Astrocyte (in vitro differentiated cells and primary cell): ENCODE data around the gene VN1R5. TPM values are rescaled to one million over a fixed set of nuclear protein-coding genes. Genes with fewer than 3 reads are reported as not detected.

Experiments used
- DNase-seq: peaks from one replicate; pipeline ENCODE4 v3.0.0-alpha.2; 2010; ENCODE audit warnings: low read depth
- FAIRE-seq: peaks from 2 replicates; lab custom pipeline; 2011; peaks lifted over from hg19 to GRCh38; lab: Jason Lieb, UNC
- H2AFZ ChIP-seq: 2 replicates; pipeline ENCODE4 v1.6.0; 2012; ENCODE audit warnings: low read depth, low read length, inconsistent platforms
- H3K27ac ChIP-seq: 2 replicates; pipeline ENCODE4 v1.5.1; 2011; ENCODE audit warnings: low read depth, low read length, inconsistent platforms
- H3K27me3 ChIP-seq: 2 replicates; pipeline ENCODE4 v1.6.0; 2011; ENCODE audit warnings: low read length, inconsistent platforms; ENCODE audit not compliant: insufficient read depth
- H3K36me3 ChIP-seq: 2 replicates; pipeline ENCODE4 v1.5.1; 2011; ENCODE audit warnings: low read length, inconsistent platforms; ENCODE audit not compliant: insufficient read depth
- H3K4me1 ChIP-seq: 2 replicates; pipeline ENCODE4 v1.5.1; 2011; ENCODE audit warnings: low read length, inconsistent platforms; ENCODE audit not compliant: insufficient read depth
- H3K4me2 ChIP-seq: 2 replicates; pipeline ENCODE4 v1.6.0; 2012; ENCODE audit warnings: low read length, inconsistent platforms
- H3K4me3 ChIP-seq: 2 replicates; pipeline ENCODE4 v1.5.1; 2011; ENCODE audit warnings: low read depth, mild to moderate bottlenecking, low read length, inconsistent platforms; ENCODE audit not compliant: insufficient read depth
- H3K79me2 ChIP-seq: 2 replicates; pipeline ENCODE4 v1.6.0; 2012; ENCODE audit warnings: mild to moderate bottlenecking, low read length, inconsistent platforms; ENCODE audit not compliant: insufficient read depth
- H3K9ac ChIP-seq: 2 replicates; pipeline ENCODE4 v1.6.0; 2012; ENCODE audit warnings: mild to moderate bottlenecking, low read length, inconsistent platforms
- H3K9me3 ChIP-seq: 2 replicates; pipeline ENCODE4 v1.5.1; 2012; ENCODE audit warnings: low read depth, mild to moderate bottlenecking, low read length, inconsistent platforms; ENCODE audit not compliant: insufficient read depth
- H4K20me1 ChIP-seq: 2 replicates; pipeline ENCODE4 v1.6.0; 2012; ENCODE audit warnings: low read length, inconsistent platforms; ENCODE audit not compliant: insufficient read depth
- H3K27ac Mint-ChIP-seq: one replicate; pipeline ENCODE4 v1.8.0; 2021; ENCODE audit warnings: mild to moderate bottlenecking, mixed read lengths; ENCODE audit not compliant: unreplicated experiment
- H3K27me3 Mint-ChIP-seq: one replicate; pipeline ENCODE4 v1.8.0; 2021; ENCODE audit warnings: low read depth, mixed read lengths; ENCODE audit not compliant: unreplicated experiment
- H3K36me3 Mint-ChIP-seq: one replicate; pipeline ENCODE4 v1.8.0; 2021; ENCODE audit warnings: low read depth, mixed read lengths; ENCODE audit not compliant: unreplicated experiment
- H3K4me1 Mint-ChIP-seq: one replicate; pipeline ENCODE4 v1.8.0; 2021; ENCODE audit warnings: low read depth, mixed read lengths; ENCODE audit not compliant: unreplicated experiment
- H3K4me3 Mint-ChIP-seq: one replicate; pipeline ENCODE4 v1.8.0; 2021; ENCODE audit warnings: mild to moderate bottlenecking, moderate library complexity, mixed read lengths; ENCODE audit not compliant: unreplicated experiment
- H3K9me3 Mint-ChIP-seq: one replicate; pipeline ENCODE4 v1.8.0; 2021; ENCODE audit warnings: mild to moderate bottlenecking, mixed read lengths; ENCODE audit not compliant: unreplicated experiment
- EZH2 ChIP-seq: IDR thresholded peaks from 2 replicates; pipeline ENCODE4 v1.6.1; 2012; ENCODE audit warnings: mild to moderate bottlenecking, low read length, inconsistent platforms; ENCODE audit not compliant: insufficient read depth
- total RNA-seq: library from RNA; stranded (reverse); gene quantifications from 2 replicates; pipeline ENCODE4 v1.2.1, GENCODE V29; 2021
- TF ChIP-seq, protein P1 (sequence below): IDR thresholded peaks from 2 replicates; pipeline ENCODE4 v1.5.1; 2011; ENCODE audit warnings: low read depth, mild to moderate bottlenecking, inconsistent platforms, low read length, moderate library complexity; ENCODE audit not compliant: insufficient read depth

Gene VN1R5
- total RNA-seq, 1 donor from 2014 or later = not detected

DNA sequence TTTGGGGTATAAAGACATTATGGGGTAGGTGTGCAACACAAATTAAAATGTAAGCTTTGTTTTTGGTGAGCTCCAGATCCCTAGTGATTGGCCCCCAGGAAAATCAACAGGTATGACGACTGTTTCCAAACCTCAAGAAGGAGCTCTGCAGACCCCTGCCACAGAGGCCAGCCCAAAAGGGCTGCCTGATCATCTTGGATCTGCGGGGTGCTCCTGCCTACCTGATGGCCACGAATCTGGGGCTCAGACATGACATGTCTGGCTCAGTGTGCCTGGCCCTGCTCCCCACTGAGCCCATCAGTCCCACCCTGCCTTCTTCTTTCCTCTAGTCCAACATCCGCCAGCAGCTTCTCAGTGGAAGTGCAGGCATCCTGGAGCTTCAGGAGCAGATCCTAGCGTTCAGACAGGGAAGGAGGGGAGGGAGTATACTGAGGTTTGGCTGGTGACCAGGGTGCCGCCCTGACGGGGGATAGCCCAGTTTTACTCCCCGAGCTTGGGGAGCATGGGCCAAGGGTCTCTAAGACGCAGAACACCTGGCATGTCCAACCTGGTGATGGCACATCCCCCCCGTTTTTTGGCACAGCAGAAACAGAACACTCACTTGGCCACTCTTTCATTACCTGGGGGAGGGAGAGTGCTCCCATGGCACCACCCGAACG, 44.0 kb downstream of the VN1R5 start:
- Mint-ChIP-seq H3K9me3 (no peaks in the 10 kb centered on the region), H3K27me3 (no peaks in the 10 kb centered on the region), H3K27ac (no peak overlapping the region), H3K4me3 (no peak overlapping the region), H3K36me3 (peaks cover 35% of the 10 kb centered on the region), H3K4me1 (peaks cover 25% of the 10 kb centered on the region)
- H3K27ac ChIP-seq = no peak overlapping the region
- TF ChIP-seq, protein P1, sequence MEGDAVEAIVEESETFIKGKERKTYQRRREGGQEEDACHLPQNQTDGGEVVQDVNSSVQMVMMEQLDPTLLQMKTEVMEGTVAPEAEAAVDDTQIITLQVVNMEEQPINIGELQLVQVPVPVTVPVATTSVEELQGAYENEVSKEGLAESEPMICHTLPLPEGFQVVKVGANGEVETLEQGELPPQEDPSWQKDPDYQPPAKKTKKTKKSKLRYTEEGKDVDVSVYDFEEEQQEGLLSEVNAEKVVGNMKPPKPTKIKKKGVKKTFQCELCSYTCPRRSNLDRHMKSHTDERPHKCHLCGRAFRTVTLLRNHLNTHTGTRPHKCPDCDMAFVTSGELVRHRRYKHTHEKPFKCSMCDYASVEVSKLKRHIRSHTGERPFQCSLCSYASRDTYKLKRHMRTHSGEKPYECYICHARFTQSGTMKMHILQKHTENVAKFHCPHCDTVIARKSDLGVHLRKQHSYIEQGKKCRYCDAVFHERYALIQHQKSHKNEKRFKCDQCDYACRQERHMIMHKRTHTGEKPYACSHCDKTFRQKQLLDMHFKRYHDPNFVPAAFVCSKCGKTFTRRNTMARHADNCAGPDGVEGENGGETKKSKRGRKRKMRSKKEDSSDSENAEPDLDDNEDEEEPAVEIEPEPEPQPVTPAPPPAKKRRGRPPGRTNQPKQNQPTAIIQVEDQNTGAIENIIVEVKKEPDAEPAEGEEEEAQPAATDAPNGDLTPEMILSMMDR = no peak
- TF ChIP-seq EZH2 = no peak
- H3K9me3 ChIP-seq = peaks cover 8% of the 10 kb centered on the region
- H3K4me1 ChIP-seq = peaks cover 7% of the 10 kb centered on the region
- FAIRE-seq (no peak), DNase-seq (no peak)
- no peaks in the 10 kb centered on the region for H4K20me1 ChIP-seq
- H3K9ac ChIP-seq = no peak overlapping the region
- H3K4me3 ChIP-seq = no peak overlapping the region
- no peak overlapping the region for H2AFZ ChIP-seq
- no peaks in the 10 kb centered on the region for H3K79me2 ChIP-seq
- peaks cover 24% of the 10 kb centered on the region for H3K36me3 ChIP-seq
- no peaks in the 10 kb centered on the region for H3K27me3 ChIP-seq
- H3K4me2 ChIP-seq = no peak overlapping the region

GRCh38 chr1:247300491-247301175, 44.8 kb downstream of the VN1R5 start:
- Histone ChIP-seq H3K4me1 (no peaks in the 10 kb centered on the region), H3K36me3 (peaks cover 28% of the 10 kb centered on the region), H3K9ac (no peak overlapping the region), H3K79me2 (no peaks in the 10 kb centered on the region), H3K4me2 (no peak overlapping the region), H4K20me1 (no peaks in the 10 kb centered on the region), H3K27me3 (no peaks in the 10 kb centered on the region), H2AFZ (no peak overlapping the region), H3K9me3 (peaks cover 8% of the 10 kb centered on the region), H3K4me3 (no peak overlapping the region), H3K27ac (no peak overlapping the region)
- peaks cover 36% of the 10 kb centered on the region for H3K36me3 Mint-ChIP-seq
- H3K27me3 Mint-ChIP-seq = no peaks in the 10 kb centered on the region
- H3K4me1 Mint-ChIP-seq = peaks cover 18% of the 10 kb centered on the region
- TF ChIP-seq EZH2 = no peak
- TF ChIP-seq, protein P1 = no peak
- no peak overlapping the region for H3K4me3 Mint-ChIP-seq
- no peak for FAIRE-seq
- no peaks in the 10 kb centered on the region for H3K9me3 Mint-ChIP-seq
- no peak overlapping the region for H3K27ac Mint-ChIP-seq
- no peak for DNase-seq

- no peak overlapping the region for H2AFZ ChIP-seq
- no peak overlapping the region for H3K4me3 Mint-ChIP-seq
- H3K4me2 ChIP-seq = no peak overlapping the region
- TF ChIP-seq, protein P1 = no peak
- TF ChIP-seq EZH2 = no peak
- peaks cover 18% of the 10 kb centered on the region for H3K4me1 Mint-ChIP-seq
- no peaks in the 10 kb centered on the region for H3K4me1 ChIP-seq
- peaks cover 28% of the 10 kb centered on the region for H3K36me3 ChIP-seq
- H3K36me3 Mint-ChIP-seq = peaks cover 38% of the 10 kb centered on the region
- H4K20me1 ChIP-seq = no peaks in the 10 kb centered on the region
- no peak overlapping the region for H3K4me3 ChIP-seq
- H3K9me3 Mint-ChIP-seq = no peaks in the 10 kb centered on the region
- peaks cover 8% of the 10 kb centered on the region for H3K9me3 ChIP-seq
- no peak overlapping the region for H3K27ac Mint-ChIP-seq
- H3K27me3 ChIP-seq = no peaks in the 10 kb centered on the region
- H3K27ac ChIP-seq = no peak overlapping the region
- H3K27me3 Mint-ChIP-seq = no peaks in the 10 kb centered on the region
- DNase-seq = no peak
- no peak for FAIRE-seq
- no peak overlapping the region for H3K9ac ChIP-seq
- no peaks in the 10 kb centered on the region for H3K79me2 ChIP-seq
Observed at GRCh38 chr1:247301176-247301540, 45.3 kb downstream of the VN1R5 start.
